ENCODE measurements around the gene NEDD4L.

The NEDD4L gene

GRCh38 chr18:58102018-58102417 is 58.0 kb downstream of the NEDD4L start:
- POLR2A ChIA-PET, result no interaction called here
- TF ChIP-seq, protein P1, sequence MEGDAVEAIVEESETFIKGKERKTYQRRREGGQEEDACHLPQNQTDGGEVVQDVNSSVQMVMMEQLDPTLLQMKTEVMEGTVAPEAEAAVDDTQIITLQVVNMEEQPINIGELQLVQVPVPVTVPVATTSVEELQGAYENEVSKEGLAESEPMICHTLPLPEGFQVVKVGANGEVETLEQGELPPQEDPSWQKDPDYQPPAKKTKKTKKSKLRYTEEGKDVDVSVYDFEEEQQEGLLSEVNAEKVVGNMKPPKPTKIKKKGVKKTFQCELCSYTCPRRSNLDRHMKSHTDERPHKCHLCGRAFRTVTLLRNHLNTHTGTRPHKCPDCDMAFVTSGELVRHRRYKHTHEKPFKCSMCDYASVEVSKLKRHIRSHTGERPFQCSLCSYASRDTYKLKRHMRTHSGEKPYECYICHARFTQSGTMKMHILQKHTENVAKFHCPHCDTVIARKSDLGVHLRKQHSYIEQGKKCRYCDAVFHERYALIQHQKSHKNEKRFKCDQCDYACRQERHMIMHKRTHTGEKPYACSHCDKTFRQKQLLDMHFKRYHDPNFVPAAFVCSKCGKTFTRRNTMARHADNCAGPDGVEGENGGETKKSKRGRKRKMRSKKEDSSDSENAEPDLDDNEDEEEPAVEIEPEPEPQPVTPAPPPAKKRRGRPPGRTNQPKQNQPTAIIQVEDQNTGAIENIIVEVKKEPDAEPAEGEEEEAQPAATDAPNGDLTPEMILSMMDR (IDR thresholded peaks at IDR 0.05; ENCODE audit: insufficient read depth, low read length, missing control alignments), result no peak
- no peak for DNase-seq (ENCODE audit: low read depth, low spot score)
- CTCF ChIA-PET, result interaction anchor here (2.1 kb wide), 1 partner anchor 20 kb away, joined by 9 read pairs; no protein-coding TSS in a partner anchor
- no peak overlapping the region for H3K4me3 ChIP-seq (ENCODE audit: low read depth, low read length)

GRCh38 chr18:58102875-58103274 is 58.8 kb downstream of the NEDD4L start:
- DNase-seq (ENCODE audit: low read depth, low spot score), result no peak
- H3K4me3 ChIP-seq (ENCODE audit: low read depth, low read length), result no peak overlapping the region
- ChIA-PET CTCF (interaction anchor here (1.4 to 2.1 kb wide), 2 partner anchors 19 to 60 kb away, joined by 6 to 9 read pairs; partner anchors contain the start of gene NEDD4L), POLR2A (no interaction called here)
- TF ChIP-seq, protein P1 (IDR thresholded peaks at IDR 0.05; ENCODE audit: insufficient read depth, low read length, missing control alignments), result no peak

GRCh38 chr18:58103339-58103985 is 59.4 kb downstream of the NEDD4L start:
- no peak for DNase-seq (ENCODE audit: low read depth, low spot score)
- ChIA-PET CTCF (interaction anchor here (1.4 to 2.1 kb wide), 2 partner anchors 19 to 60 kb away, joined by 6 to 9 read pairs; partner anchors contain the start of gene NEDD4L), POLR2A (no interaction called here)
- H3K4me3 ChIP-seq (ENCODE audit: low read depth, low read length), result no peak overlapping the region
- TF ChIP-seq, protein P1 (IDR thresholded peaks at IDR 0.05; ENCODE audit: insufficient read depth, low read length, missing control alignments), result no peak

DNA sequence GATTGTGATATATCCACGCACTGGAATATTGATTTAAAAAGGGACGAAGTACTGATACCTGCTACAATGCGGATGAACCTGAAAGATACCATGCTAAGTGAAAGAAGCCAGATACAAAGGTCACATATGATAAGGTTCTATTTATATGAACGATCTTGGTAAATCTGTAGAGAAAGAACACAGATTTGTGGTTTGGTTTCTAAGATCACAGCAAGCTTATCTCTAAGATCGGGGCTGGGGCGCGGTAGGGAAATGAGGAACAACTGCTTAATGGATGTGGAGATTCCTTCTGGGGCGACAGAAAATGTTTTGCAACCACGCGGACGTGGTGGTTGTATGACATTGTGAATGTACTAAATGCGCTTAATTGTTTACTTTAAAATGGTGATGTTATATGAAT is 60.1 kb downstream of the NEDD4L start:
- TF ChIP-seq, protein P1 (IDR thresholded peaks at IDR 0.05; ENCODE audit: insufficient read depth, low read length, missing control alignments), result no peak
- no peak overlapping the region for H3K4me3 ChIP-seq (ENCODE audit: low read depth, low read length)
- DNase-seq (ENCODE audit: low read depth, low spot score), result no peak
- CTCF ChIA-PET, result interaction anchor here (1.4 kb wide), 1 partner anchor 61 kb away, joined by 6 read pairs; the partner anchor contains the start of gene NEDD4L
- POLR2A ChIA-PET, result no interaction called here

DNA sequence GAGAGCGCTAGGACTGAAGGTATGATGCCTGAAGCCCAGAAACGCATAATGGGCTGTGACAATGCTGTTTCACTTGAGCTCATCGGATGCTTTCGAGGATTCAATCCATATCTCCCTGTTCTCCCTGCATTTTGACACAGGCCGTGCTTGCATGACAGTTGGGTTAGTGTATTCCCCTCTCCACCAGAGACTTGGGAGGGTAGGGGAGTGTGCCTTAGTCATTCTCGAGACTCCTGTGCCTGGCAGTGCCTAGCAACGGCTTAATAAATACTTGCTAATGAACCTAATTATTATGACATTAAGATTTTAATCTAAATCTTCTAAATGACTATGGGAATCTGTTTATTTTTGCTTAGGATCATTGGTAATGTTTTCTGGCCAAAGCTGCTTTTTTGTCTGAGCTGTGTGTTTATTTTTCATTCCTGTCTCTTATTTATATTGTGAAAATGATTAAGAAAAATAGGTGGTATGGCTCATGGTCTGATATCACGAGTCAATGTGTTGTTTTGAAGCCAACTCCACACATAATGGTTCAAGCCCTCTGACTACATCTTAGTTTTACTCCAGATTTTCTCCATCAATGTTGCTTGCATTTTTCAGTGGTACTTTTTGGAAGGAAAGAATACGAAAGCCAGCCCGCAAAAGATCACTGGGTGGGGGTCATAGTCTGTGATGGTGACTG is 61.3 kb downstream of the NEDD4L start:
- POLR2A ChIA-PET, result no interaction called here
- no peak for DNase-seq (ENCODE audit: low read depth, low spot score)
- CTCF ChIA-PET, result interaction anchor here (0.7 to 1.4 kb wide), 2 partner anchors 16 to 76 kb away, joined by 3 to 11 read pairs; no protein-coding TSS in a partner anchor
- TF ChIP-seq, protein P1 (IDR thresholded peaks at IDR 0.05; ENCODE audit: insufficient read depth, low read length, missing control alignments), result no peak
- H3K4me3 ChIP-seq (ENCODE audit: low read depth, low read length), result no peak overlapping the region

DNA sequence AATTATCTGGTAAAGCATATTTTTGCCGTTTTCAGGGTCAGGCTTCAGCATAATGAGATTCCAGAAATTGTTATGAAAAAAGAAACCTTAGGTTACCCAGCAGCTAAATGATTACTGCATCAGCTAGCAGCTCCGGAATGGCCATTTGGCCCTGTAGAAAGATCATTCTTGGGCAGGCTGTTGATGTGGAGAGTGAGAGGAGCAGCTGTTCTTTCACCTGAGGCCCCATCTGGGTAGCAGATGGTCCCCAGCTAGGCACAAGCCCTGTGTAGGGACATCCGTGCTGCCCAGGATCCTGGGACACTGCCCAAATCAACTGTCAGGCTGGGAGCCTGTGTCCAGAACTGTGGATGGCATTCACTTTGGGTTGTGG is 61.8 kb downstream of the NEDD4L start:
- TF ChIP-seq, protein P1 (IDR thresholded peaks at IDR 0.05; ENCODE audit: insufficient read depth, low read length, missing control alignments), result no peak
- ChIA-PET POLR2A (no interaction called here), CTCF (interaction anchor here (1.4 kb wide), 1 partner anchor 16 kb away, joined by 11 read pairs; no protein-coding TSS in a partner anchor)
- H3K4me3 ChIP-seq (ENCODE audit: low read depth, low read length), result no peak overlapping the region
- no peak for DNase-seq (ENCODE audit: low read depth, low spot score)

All from AG04449 (cell line).